Ascending aorta (tissue), 2 donors: ENCODE results near the gene USP2. TPM values are rescaled to one million over a fixed set of nuclear protein-coding genes. Genes with fewer than 3 reads are reported as not detected.

Source experiments
- DNase-seq, 2 donors: peaks; one replicate each; pipeline ENCODE4 v3.0.0-alpha.2; 2019; ENCODE audit warnings: low spot score in 2 of 2
- H3K27ac ChIP-seq, 2 donors: fragments of 200-600 bp; sonication (generic); one replicate each; pipeline ENCODE4 v1.5.1; 2016 to 2017; ENCODE audit warnings: mild to moderate bottlenecking in 1 of 2
- H3K27me3 ChIP-seq: fragments of 200-600 bp; sonication (generic); one replicate; pipeline ENCODE4 v1.5.1; 2017
- H3K36me3 ChIP-seq, 2 donors: fragments of 200-600 bp; sonication (generic); one replicate each; pipeline ENCODE4 v1.5.1; 2016
- H3K4me1 ChIP-seq, 2 donors: fragments of 200-600 bp; sonication (generic); one replicate each; pipeline ENCODE4 v1.5.1; 2016 to 2017; ENCODE audit warnings: mild to moderate bottlenecking in 1 of 2
- H3K4me3 ChIP-seq, 2 donors: fragments of 200-600 bp; sonication (generic); one replicate each; pipeline ENCODE4 v1.5.1; 2016 to 2017; ENCODE audit warnings: mild to moderate bottlenecking in 1 of 2
- H3K9me3 ChIP-seq, 2 donors: fragments of 200-600 bp; sonication (generic); one replicate each; pipeline ENCODE4 v1.5.1; 2016
- intact Hi-C: fragments of 100-400 bp; cut with DNase I; formaldehyde crosslinking; loops from one replicate; pipeline ENCODE4 v1.15.1; 2023
- total RNA-seq: library from RNA; depleted of rRNA; stranded (reverse); fragments of >200 nt; gene quantifications from one replicate; pipeline ENCODE4 v1.1.0, GENCODE V29; 2016
- TF ChIP-seq, protein P1 (sequence below), 3 experiments: fragments of 200-600 bp in 2 of 3; fragments of 450-650 bp in 1 of 3; sonication (generic) in 2 of 3; IDR thresholded peaks; one replicate each; pipeline ENCODE4 v1.5.1; 2016 to 2019; ENCODE audit warnings: antibody characterized with exemption in 3 of 3, mild to moderate bottlenecking in 1 of 3, moderate library complexity in 1 of 3

The USP2 gene
- total RNA-seq, 1 donor from 2014 or later, result not detected

DNA sequence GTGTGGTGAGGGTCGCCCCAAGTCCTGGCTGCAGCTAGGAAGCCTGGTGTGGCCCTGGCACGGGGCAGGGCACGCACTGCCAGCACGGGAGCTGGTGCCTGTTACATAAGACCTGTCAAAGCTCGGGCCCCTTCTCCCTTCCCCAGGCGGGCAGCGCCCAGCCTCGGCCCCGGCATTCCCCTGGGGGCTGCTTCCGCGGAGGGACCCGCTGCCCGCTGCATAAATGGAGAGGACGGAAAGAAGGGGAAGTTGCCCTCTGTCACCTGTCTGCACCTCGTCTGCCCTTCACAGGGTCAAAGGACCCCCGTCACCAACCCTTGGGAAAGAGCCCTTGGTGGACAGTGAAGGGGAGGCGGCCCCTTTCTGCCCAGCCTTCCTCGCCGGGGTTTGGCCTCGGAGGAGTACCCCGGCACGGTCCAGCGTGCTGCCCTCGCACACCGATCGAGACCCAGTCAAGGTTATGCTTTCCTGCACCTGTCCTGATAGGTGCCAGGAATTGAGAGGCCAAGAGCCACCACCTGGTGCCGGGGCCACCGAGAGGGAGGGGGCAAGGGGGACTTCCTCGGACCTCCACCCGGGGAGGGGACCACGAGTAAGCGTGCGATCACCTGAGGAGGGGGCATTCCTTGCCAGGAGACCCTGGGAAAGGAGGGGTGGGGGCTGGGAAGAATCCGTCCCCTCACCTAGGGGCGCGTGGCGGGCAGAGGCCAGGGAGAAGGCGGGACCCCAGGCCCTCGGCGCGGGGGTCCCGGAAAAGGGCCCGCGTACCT is 18.2 kb downstream of the USP2 start:
- Histone ChIP-seq H3K9me3 (no peaks in the 10 kb centered on the region), H3K27me3 (no peaks in the 10 kb centered on the region), H3K27ac (peak overlapping the region in 1 of 2 donors; percentile 4), H3K4me1 (peaks cover 16 to 35% of the 10 kb centered on the region in 2 donors), H3K4me3 (peak overlapping the region; percentile 48 to 65), H3K36me3 (no peaks in the 10 kb centered on the region)
- DNase-seq, result peak in 1 of 2 donors; percentile 60
- intact Hi-C loops, result no loop called here
- TF ChIP-seq, protein P1, sequence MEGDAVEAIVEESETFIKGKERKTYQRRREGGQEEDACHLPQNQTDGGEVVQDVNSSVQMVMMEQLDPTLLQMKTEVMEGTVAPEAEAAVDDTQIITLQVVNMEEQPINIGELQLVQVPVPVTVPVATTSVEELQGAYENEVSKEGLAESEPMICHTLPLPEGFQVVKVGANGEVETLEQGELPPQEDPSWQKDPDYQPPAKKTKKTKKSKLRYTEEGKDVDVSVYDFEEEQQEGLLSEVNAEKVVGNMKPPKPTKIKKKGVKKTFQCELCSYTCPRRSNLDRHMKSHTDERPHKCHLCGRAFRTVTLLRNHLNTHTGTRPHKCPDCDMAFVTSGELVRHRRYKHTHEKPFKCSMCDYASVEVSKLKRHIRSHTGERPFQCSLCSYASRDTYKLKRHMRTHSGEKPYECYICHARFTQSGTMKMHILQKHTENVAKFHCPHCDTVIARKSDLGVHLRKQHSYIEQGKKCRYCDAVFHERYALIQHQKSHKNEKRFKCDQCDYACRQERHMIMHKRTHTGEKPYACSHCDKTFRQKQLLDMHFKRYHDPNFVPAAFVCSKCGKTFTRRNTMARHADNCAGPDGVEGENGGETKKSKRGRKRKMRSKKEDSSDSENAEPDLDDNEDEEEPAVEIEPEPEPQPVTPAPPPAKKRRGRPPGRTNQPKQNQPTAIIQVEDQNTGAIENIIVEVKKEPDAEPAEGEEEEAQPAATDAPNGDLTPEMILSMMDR (IDR thresholded peaks at IDR 0.05), result no peak

DNA sequence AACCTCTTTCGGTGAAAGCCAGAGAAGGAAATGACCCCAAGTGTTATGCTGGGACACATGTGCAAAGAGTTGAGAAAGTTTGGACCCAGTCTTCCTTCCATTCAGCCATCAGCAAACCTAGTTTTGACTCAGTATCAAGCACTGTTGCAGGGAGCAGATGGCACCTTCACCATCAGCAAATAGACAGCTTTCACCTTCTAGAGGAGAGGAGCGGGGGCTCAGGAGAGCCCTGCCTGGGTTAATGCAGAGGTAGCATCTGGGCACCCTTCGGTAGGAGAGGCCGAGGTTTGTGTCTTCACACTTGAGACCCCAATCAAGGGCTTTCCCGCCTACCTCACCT is 18.8 kb downstream of the USP2 start:
- H3K4me1 ChIP-seq, result peaks cover 16 to 35% of the 10 kb centered on the region in 2 donors
- intact Hi-C loops, result no loop called here
- TF ChIP-seq, protein P1 (IDR thresholded peaks at IDR 0.05), result no peak
- DNase-seq, result no peak
- H3K4me3 ChIP-seq, result no peak overlapping the region
- H3K36me3 ChIP-seq, result no peaks in the 10 kb centered on the region
- H3K27me3 ChIP-seq, result no peaks in the 10 kb centered on the region
- H3K9me3 ChIP-seq, result no peaks in the 10 kb centered on the region
- H3K27ac ChIP-seq, result no peak overlapping the region

DNA sequence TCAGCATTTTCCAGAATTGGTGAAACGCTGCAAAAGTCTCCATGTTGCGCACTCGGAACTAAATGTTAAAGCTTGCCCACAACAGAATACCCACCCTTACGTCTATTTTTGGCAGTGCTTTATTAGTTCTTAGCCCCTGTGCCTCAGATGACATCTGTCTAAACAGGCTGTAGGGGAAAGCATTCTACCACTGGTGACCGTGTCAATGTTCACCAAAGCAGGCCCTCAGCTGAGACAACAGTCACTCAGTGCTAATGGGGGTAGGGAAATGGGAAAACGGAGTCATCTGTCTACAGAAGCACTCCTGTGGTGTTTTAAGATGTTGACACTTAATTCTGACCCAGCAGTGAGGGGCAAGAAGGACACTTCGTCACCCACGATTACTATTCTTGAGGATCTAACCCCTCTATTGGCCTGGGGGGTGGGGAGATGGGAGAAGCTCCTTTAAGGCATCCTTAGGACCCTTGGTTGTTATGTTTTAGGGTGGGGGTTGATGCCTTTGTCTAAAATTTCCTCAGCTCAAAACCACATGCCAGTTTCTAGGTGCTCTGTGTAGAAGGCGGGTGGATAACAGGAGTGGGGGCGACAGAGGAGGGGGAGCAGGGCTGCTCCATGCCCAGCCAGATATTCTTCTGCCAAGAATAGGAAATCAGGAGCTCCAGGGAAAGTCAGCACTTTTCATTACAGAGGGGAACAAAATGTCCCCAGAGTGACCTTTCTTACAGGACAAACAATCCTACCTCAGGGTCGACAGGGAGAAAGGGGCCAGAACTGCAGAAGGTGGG is 19.4 kb downstream of the USP2 start:
- intact Hi-C loops, result no loop called here
- Histone ChIP-seq H3K27ac (peak overlapping the region in 1 of 2 donors; percentile 16), H3K4me3 (no peak overlapping the region), H3K9me3 (no peaks in the 10 kb centered on the region), H3K27me3 (no peaks in the 10 kb centered on the region), H3K36me3 (no peaks in the 10 kb centered on the region), H3K4me1 (peaks cover 16 to 35% of the 10 kb centered on the region in 2 donors)
- peak in 1 of 2 donors; percentile 48 for DNase-seq
- TF ChIP-seq, protein P1 (IDR thresholded peaks at IDR 0.05), result no peak

DNA sequence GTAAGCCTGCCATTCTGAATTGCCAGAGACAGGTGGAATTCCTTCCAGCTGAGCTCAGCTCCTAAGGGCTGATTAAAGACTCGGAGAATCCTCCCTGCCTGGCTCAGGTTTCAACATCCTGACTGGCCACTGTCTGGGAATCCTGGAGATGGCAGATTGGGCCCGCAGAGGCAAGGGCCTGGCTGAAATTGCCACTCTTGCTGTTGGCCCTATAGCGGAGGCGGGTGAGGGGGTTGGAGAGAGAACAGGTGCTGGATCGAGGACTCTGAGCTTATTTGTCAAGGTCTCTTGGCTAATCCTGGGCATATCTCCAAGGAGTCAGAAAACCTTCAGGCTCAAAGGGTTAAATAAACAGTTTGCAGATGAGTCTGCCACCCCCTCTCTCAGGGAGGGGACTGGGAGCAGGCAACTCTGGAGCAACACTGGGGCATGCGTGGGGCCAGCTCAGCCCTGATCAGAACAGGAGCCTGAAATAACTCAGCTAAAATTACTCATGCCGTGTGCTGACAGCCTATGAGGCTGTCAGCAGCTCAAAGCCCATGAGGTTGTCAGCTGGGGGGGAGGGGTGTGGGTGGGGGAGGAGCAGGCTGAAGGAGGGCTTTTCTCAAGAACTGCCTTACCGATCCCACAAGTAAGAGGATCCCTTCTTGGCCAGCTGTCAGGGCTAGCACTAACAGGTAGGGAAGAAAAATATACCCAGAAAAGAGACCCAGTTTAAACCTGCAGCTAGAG is 20.3 kb downstream of the USP2 start:
- TF ChIP-seq, protein P1 (IDR thresholded peaks at IDR 0.05), result no peak
- intact Hi-C loops, result no loop called here

DNA sequence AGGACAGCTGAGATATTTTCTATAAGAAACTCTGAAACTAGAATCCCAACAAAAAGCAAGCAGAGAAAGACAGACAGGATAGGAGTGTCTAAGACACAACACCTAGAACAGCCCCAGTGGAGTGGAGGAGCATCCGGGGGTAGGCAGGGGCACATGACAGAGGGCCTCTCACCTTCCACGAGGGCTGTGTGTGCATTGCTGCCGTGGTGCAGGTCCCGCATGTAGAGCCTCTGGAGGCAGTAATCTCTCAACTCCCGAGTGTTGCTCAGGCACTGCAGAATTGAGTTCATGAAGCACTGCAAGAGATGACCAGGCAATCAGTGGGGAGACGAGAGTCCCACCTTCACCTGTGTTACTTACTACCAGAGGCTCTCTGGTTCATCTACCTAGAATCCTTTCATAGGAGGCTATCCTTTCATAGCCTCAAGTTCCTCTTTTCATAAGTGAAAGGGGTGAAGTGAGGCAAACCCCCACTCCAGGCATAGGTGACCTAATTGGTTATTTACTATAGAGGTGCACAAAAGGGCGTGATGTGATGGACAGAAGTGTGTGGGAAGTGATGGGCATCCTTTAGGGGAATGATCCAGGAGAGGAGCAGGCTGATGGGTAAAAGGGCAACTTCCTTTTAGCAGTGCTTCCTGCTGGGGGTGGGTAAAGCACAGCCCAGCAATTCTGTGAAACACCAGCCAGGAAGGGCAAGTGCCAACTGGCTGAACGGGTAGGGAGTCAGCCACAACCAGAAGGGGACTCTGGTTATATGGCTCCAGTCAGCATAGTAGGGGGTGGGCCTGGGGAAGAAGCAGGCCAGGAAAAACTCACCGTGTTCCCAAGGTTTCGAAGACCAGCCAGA is 21.9 kb downstream of the USP2 start:
- intact Hi-C loops, result loop anchor here (10.0 kb wide), 1 partner anchor 365 kb away; the partner anchor contains the start of gene NECTIN1
- no peak for DNase-seq
- H3K9me3 ChIP-seq, result no peaks in the 10 kb centered on the region
- no peaks in the 10 kb centered on the region for H3K36me3 ChIP-seq
- H3K27ac ChIP-seq, result no peak overlapping the region
- H3K4me1 ChIP-seq, result peaks cover 8 to 25% of the 10 kb centered on the region in 2 donors
- TF ChIP-seq, protein P1 (IDR thresholded peaks at IDR 0.05), result no peak
- no peak overlapping the region for H3K4me3 ChIP-seq
- H3K27me3 ChIP-seq, result no peaks in the 10 kb centered on the region

More for the DNA sequence above, 20.3 kb downstream of the USP2 start:
- H3K27me3 ChIP-seq, result no peaks in the 10 kb centered on the region
- no peak overlapping the region for H3K4me3 ChIP-seq
- no peaks in the 10 kb centered on the region for H3K9me3 ChIP-seq
- peak overlapping the region in 1 of 2 donors; percentile 16 for H3K27ac ChIP-seq
- peak in 1 of 2 donors; percentile 61 for DNase-seq
- no peaks in the 10 kb centered on the region for H3K36me3 ChIP-seq
- H3K4me1 ChIP-seq, result peaks cover 16 to 35% of the 10 kb centered on the region in 2 donors
